ENCODE measurements around the gene TMEM183A. TPM values are rescaled to one million over a fixed set of nuclear protein-coding genes. Genes with fewer than 3 reads are reported as not detected.

The TMEM183A gene
- total RNA-seq, 6 experiments from 2014 or later, result 21.4 to 38.1 (median 31.0) TPM

- no peak for ATAC-seq
- H3K27me3 ChIP-seq, result no peaks in the 10 kb centered on the region
Observed at GRCh38 chr1:203073469-203073868, 66.3 kb downstream of the TMEM183A start.

More at GRCh38 chr1:203073469-203073868, 66.3 kb downstream of the TMEM183A start:
- TF ChIP-seq CTCF (IDR thresholded peaks at IDR 0.05) (no peak), POLR2A (IDR thresholded peaks at IDR 0.05) (no peak)
- Histone ChIP-seq H3K4me1 (peaks cover 0 to 4% (median 0%) of the 10 kb centered on the region in 4 donors), H3K4me3 (no peak overlapping the region), H3K27ac (no peak overlapping the region), H3K36me3 (no peaks in the 10 kb centered on the region), H3K9me3 (no peaks in the 10 kb centered on the region)
- no peak for DNase-seq
- 87% methylated on average over 2 of the region's 2 CpGs for WGBS (ENCODE audit: insufficient coverage, low coverage, low lambda C conversion rate, missing lambda C conversion rate)
- intact Hi-C loops (cut with DNase I), result no loop called here

Other genes starting within 250 kb of the TMEM183A start
- 10 to 100 TPM; 12.0 to 22.6 (median 16.1) TPM for gene KDM5B, start 199.0 kb upstream of the TMEM183A start, total RNA-seq
- under 1 TPM in 2 of 6 experiments, not detected in 4; 0.49 to 0.86 TPM for gene PCAT6, start 196.4 kb upstream of the TMEM183A start, total RNA-seq
- gene RABIF, start 118.2 kb upstream of the TMEM183A start, total RNA-seq, result 1 to 10 TPM; 2.6 to 6.3 (median 4.5) TPM
- gene KLHL12, start 80.1 kb upstream of the TMEM183A start, total RNA-seq, result 10 to 100 TPM; 10.7 to 13.0 (median 12.3) TPM
- gene ADIPOR1, start 49.1 kb upstream of the TMEM183A start, total RNA-seq, result 10 to 100 TPM; 49.3 to 88.3 (median 61.1) TPM
- 10 to 100 TPM; 29.6 to 42.7 (median 36.4) TPM for gene CYB5R1, start 40.1 kb upstream of the TMEM183A start, total RNA-seq
- gene PPFIA4, start 19.1 kb downstream of the TMEM183A start, total RNA-seq, result 1 to 10 TPM in 1 of 6 experiments, under 1 TPM in 4, not detected in 1; 0.18 to 5.5 (median 0.49) TPM
- not detected for gene MYOG, start 78.6 kb downstream of the TMEM183A start, total RNA-seq
- under 1 TPM in 5 of 6 experiments, not detected in 1; 0.31 to 0.78 (median 0.39) TPM for gene ADORA1, start 120.4 kb downstream of the TMEM183A start, total RNA-seq
- gene MYBPH, start 168.5 kb downstream of the TMEM183A start, total RNA-seq, result under 1 TPM in 1 of 6 experiments, not detected in 5; 0.12 TPM
- 100 to 1,000 TPM in 3 of 6 experiments, 10 to 100 TPM in 2, 1 to 10 TPM in 1; 2.8 to 397 (median 219) TPM for gene CHI3L1, start 179.3 kb downstream of the TMEM183A start, total RNA-seq
- gene CHIT1, start 222.3 kb downstream of the TMEM183A start, total RNA-seq, result under 1 TPM in 3 of 6 experiments, not detected in 3; 0.46 to 0.61 (median 0.46) TPM